Measurements from ENCODE around the gene ACTL10.
A peak's percentile ranks its signal among the peaks of the same experiment; 100 is the strongest.

Gene ACTL10

DNA sequence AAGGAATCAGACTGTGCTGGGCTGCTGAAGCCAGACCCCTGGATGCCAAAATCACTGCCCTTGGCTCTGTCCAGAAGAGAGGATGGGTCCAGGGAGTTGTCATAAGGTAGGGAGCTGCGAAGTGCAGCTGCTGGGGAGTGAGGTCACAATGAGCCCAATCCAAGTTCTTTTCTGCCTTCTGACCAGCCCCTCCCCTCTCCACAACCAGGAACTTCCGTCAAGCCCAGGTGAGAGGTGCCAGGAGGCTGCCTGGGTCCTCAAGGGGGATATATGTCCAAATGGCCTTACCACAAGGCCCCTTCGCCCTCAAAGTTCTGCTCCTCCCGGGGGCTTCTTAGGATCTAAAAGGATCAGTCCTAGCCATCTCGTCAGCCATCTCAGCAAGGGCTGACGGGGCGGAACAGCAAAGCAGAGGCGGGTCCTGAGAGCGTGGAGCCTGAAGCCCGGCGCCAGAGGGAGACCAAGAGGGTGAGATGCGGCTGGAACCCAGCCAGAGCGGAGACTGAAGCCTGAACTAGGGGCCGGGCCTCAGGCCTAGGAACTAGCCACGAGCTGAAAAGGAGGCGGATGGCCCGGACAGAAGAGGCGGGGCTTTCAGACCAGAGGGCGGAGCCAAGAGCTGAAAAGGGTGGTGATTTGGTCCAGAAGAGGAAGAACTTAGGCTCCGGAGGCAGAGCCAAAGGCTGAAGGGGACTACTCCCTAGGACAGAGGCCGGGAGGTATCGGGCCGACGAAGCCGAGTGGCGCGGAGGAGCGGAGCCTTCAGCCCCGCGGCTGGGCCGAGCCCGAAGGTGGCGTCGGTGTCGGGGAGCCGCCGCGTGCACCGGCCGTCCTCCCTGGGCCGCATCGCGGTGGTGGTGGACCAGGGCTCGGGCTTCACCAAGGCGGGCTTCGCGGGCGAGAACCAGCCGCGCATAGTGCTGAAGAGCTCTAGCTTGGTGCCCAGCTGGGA is at the start of gene ACTL10:
Gene ACTL10 (plus strand): TSS at position 651 of the 952 bp plus-strand sequence. CDS start 555 bp downstream, outside the sequence.
- TF ChIP-seq, protein P1, sequence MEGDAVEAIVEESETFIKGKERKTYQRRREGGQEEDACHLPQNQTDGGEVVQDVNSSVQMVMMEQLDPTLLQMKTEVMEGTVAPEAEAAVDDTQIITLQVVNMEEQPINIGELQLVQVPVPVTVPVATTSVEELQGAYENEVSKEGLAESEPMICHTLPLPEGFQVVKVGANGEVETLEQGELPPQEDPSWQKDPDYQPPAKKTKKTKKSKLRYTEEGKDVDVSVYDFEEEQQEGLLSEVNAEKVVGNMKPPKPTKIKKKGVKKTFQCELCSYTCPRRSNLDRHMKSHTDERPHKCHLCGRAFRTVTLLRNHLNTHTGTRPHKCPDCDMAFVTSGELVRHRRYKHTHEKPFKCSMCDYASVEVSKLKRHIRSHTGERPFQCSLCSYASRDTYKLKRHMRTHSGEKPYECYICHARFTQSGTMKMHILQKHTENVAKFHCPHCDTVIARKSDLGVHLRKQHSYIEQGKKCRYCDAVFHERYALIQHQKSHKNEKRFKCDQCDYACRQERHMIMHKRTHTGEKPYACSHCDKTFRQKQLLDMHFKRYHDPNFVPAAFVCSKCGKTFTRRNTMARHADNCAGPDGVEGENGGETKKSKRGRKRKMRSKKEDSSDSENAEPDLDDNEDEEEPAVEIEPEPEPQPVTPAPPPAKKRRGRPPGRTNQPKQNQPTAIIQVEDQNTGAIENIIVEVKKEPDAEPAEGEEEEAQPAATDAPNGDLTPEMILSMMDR (IDR thresholded peaks at IDR 0.05; ENCODE audit: insufficient read depth, low read depth, low read length, missing control alignments): peak; percentile 25
- DNase-seq (ENCODE audit: low read depth): peak; percentile 92
- peak within 1 kb of the TSS; percentile 54 for H3K4me3 ChIP-seq (ENCODE audit: low read length)

DNA sequence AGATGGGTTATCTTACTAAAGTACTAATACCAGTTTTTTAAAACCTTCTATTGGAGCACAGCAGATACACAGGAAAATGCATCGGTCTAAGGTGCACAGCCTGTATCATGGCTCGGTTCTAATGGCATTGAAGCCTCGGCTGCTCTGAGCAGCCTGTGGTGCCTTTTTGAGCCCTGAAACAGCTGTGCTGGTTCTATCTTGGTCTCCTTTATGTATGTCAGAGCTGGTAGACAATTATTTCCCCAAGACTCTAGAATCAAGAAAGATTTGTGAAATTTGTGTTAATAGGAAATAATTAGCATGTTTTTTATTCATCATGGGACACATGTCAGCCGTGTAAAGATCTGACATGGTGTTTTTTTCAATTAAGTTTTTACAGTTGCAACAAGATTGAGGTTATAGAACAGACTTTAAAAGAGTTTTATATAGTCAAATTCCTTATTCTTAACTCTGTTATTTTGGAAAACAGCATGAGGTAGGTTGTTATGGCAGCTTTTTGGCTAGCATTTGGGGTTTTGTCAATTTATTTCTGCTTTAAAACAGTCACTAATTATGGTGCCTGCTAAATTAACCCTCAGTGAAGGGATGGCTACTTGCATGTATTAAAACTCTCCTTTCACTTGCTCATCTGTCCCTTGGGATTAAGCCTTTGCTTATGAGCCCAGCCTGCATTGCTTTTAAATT is 44.9 kb upstream of the ACTL10 start:
- DNase-seq (ENCODE audit: low read depth): no peak
- TF ChIP-seq, protein P1 (IDR thresholded peaks at IDR 0.05; ENCODE audit: insufficient read depth, low read depth, low read length, missing control alignments): no peak
- no peak overlapping the region for H3K4me3 ChIP-seq (ENCODE audit: low read length)

DNA sequence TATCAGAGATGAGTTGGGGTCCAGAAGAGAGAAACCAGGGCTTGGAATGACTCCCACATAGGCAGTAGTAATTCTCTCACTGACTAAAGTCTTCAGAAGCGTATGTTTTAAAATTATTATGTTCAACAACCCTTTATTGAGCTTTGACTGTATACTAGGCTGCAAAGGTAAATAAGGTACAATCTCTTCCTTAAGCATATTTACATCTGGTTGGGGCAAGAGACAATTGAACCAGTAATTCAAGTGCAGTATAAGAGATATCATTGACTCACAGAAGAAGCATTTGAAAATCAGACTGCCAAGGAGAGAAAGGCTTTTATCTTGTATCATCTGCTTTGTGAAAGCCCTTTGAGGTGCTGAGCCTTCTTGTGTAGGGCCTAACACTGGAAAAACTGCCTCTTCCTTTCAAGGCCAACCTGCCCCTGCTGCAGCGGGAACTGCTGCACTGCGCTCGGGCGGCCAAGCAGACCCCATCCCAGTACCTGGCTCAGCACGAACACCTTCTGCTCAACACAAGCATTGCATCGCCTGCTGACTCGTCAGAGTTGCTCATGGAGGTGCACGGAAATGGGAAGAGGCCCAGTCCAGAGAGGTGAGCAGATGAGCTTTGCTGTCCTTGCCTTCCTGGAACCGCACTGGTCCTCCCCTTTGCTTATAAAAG is 43.9 kb upstream of the ACTL10 start:
- DNase-seq (ENCODE audit: low read depth): peak; percentile 17
- TF ChIP-seq, protein P1 (IDR thresholded peaks at IDR 0.05; ENCODE audit: insufficient read depth, low read depth, low read length, missing control alignments): no peak
- H3K4me3 ChIP-seq (ENCODE audit: low read length): no peak overlapping the region

DNA sequence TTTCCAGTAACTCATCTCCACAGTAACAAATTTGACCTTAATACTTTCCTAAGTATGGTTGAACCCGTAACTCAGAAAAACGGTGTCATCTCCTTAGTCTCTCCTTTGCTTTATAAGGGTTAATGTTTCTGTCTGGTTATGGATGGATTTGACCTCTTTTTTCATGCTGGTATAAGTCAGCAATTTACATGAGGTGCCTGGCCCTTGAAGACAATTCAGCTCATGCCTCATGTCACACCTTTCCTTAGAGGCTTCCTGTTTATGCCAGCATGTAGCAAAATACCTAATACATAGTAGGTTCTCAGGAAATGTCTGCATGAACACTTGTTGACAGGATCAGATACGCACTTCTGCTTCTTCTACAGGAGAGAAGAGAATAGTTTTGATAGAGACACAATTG is 42.3 kb upstream of the ACTL10 start:
- TF ChIP-seq, protein P1 (IDR thresholded peaks at IDR 0.05; ENCODE audit: insufficient read depth, low read depth, low read length, missing control alignments): no peak
- no peak overlapping the region for H3K4me3 ChIP-seq (ENCODE audit: low read length)
- DNase-seq (ENCODE audit: low read depth): no peak

DNA sequence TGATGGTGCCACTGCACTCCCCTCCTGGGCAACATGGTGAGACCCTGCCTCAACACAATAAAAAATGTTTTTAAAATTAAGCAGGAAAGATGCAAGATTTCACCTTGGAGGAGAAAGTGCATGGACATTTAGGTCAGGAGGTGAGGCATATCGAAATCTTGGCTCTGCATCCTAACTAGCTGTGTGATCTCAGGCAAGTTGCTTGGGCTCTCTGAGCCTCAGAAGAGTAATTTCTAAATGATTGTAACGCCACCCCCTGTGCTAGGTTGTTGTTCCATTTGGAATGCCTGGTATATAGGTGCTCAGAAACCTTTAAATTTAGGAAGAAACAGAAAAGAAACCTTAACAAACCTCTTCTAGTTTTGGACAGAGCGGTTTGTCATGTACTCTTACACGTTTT is 40.6 kb upstream of the ACTL10 start:
- no peak for DNase-seq (ENCODE audit: low read depth)
- no peak overlapping the region for H3K4me3 ChIP-seq (ENCODE audit: low read length)
- TF ChIP-seq, protein P1 (IDR thresholded peaks at IDR 0.05; ENCODE audit: insufficient read depth, low read depth, low read length, missing control alignments): no peak

DNA sequence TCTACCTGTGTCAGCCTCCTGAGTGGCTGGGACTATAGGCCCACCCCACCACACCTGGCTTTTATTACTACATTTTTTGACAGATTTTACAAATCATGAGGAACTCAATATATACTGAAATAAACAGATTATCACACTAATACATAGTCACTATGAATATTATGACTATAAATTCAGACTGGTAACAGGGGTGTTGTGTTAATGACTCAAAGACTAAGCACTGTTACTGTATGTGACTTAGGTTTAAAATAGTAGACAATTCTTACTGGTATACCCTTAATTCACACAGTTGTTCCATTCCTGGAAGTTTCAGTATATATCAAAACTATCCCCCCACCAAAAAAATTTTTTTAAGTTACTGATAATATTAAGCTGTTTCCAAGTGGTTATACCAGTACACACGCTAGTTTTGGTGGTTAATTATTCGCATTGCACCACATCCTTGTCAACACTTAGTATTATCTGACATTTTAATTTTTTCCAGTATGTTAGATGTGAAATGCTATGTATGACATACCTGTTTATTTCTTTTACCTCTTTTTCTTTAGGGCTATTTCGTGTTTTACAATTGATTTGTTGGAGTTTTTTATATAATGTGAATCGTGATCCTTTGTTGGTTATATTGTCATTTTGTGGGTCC is 39.0 kb upstream of the ACTL10 start:
- DNase-seq (ENCODE audit: low read depth): no peak
- TF ChIP-seq, protein P1 (IDR thresholded peaks at IDR 0.05; ENCODE audit: insufficient read depth, low read depth, low read length, missing control alignments): no peak
- H3K4me3 ChIP-seq (ENCODE audit: low read length): no peak overlapping the region

Data from epithelial cell of esophagus (primary cell).